Sigmoid colon (tissue), 4 donors: ENCODE measurements around the gene SIRT6.

Source experiments
- EP300 ChIP-seq, 4 donors: sonication (generic); formaldehyde crosslinking; IDR thresholded peaks; one replicate each; pipeline ENCODE4 v1.6.1; 2017; ENCODE audit warnings: antibody characterized with exemption in 4 of 4
- POLR2A ChIP-seq, 2 donors: fragments of 450-650 bp; IDR thresholded peaks; one replicate each; pipeline ENCODE4 v1.6.1; 2016; ENCODE audit warnings: antibody characterized with exemption in 2 of 2, mild to moderate bottlenecking in 2 of 2, moderate library complexity in 2 of 2
- POLR2AphosphoS5 ChIP-seq, 4 donors: sonication (generic); formaldehyde crosslinking; IDR thresholded peaks; one replicate each; pipeline ENCODE4 v1.6.1; 2017; ENCODE audit warnings: antibody characterized with exemption in 4 of 4
- TF ChIP-seq, protein P1 (sequence below), 4 experiments: fragments of 450-650 bp in 3 of 4; fragments of 200-600 bp in 1 of 4; IDR thresholded peaks; one replicate each; pipeline ENCODE4 v1.5.1; 2016 to 2019; ENCODE audit warnings: antibody characterized with exemption in 4 of 4, mild to moderate bottlenecking in 3 of 4, moderate library complexity in 2 of 4

DNA sequence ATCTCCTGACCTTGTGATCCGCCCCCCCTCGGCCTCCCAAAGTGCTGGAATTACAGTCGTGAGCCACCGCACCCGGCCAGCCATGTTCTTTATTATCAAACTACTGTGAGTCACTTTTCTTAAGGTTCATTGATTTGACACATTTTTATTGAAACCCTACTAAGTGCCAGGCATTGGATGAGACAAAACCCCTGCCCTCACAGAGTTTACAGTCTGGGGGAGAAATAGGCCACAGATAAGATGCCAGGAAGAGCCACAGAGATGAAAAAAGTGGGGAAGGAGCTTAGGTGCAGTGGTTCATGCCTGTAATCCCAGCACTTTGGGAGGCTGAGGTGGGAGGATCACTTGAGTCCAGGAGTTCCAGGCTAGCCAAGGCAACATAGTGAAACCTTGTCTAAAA, 43.9 kb downstream of the SIRT6 start:
- TF ChIP-seq, protein P1, sequence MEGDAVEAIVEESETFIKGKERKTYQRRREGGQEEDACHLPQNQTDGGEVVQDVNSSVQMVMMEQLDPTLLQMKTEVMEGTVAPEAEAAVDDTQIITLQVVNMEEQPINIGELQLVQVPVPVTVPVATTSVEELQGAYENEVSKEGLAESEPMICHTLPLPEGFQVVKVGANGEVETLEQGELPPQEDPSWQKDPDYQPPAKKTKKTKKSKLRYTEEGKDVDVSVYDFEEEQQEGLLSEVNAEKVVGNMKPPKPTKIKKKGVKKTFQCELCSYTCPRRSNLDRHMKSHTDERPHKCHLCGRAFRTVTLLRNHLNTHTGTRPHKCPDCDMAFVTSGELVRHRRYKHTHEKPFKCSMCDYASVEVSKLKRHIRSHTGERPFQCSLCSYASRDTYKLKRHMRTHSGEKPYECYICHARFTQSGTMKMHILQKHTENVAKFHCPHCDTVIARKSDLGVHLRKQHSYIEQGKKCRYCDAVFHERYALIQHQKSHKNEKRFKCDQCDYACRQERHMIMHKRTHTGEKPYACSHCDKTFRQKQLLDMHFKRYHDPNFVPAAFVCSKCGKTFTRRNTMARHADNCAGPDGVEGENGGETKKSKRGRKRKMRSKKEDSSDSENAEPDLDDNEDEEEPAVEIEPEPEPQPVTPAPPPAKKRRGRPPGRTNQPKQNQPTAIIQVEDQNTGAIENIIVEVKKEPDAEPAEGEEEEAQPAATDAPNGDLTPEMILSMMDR (IDR thresholded peaks at IDR 0.05) = no peak
- no peak for TF ChIP-seq POLR2A (IDR thresholded peaks at IDR 0.05)
- TF ChIP-seq POLR2AphosphoS5 (IDR thresholded peaks at IDR 0.05) = no peak
- TF ChIP-seq EP300 (IDR thresholded peaks at IDR 0.05) = no peak
